ENCODE measurements around the gene CDC42BPG. TPM values are rescaled to one million over a fixed set of nuclear protein-coding genes. Genes with fewer than 3 reads are reported as not detected.

Gene CDC42BPG
- total RNA-seq, 1 experiment from 2014 or later = 24.9 TPM

GRCh38 chr11:64845129-64845775, 799 bp upstream of the CDC42BPG start:
- no peak for DNase-seq
- no peaks in the 10 kb centered on the region for H3K79me1 ChIP-seq (ENCODE audit: insufficient read depth, low read depth, low read length, poor library complexity, severe bottlenecking)
- no peak overlapping the region for H3K4ac ChIP-seq (ENCODE audit: low read depth, low read length)
- H2BK15ac ChIP-seq (ENCODE audit: low read depth, low read length) = no peak overlapping the region
- no peaks in the 10 kb centered on the region for H3K9me3 ChIP-seq (ENCODE audit: control insufficient read depth, low read depth, low read length)
- no peak overlapping the region for H3K23ac ChIP-seq (ENCODE audit: insufficient read length, low read depth, low read length)
- no peaks in the 10 kb centered on the region for H3K27me3 ChIP-seq (ENCODE audit: insufficient read depth, low read length)
- peaks cover 30 to 43% of the 10 kb centered on the region in 2 experiments for H3K4me1 Mint-ChIP-seq
- H3K9ac ChIP-seq (ENCODE audit: extremely low read depth, insufficient read length, low read length) = no peak overlapping the region
- H3K18ac ChIP-seq (ENCODE audit: insufficient read length, low read depth, low read length) = no peak overlapping the region
- no peak overlapping the region for H3K56ac ChIP-seq (ENCODE audit: insufficient read length, low read depth, low read length)
- peaks cover 2% of the 10 kb centered on the region for H3K27me3 Mint-ChIP-seq (ENCODE audit: low read depth)
- H3K36me3 Mint-ChIP-seq (ENCODE audit: insufficient read depth in 1 of 3, low read depth in 3 of 3) = peaks cover 0 to 3% (median 0%) of the 10 kb centered on the region in 3 experiments; a peak in 2 of 7 replicates
- H3T11ph ChIP-seq (ENCODE audit: low read length) = no peak overlapping the region
- no peak overlapping the region for H2AFZ ChIP-seq (ENCODE audit: low read length)
- H2BK5ac ChIP-seq (ENCODE audit: insufficient read length, low read length) = no peak overlapping the region
- no peak overlapping the region for H2BK20ac ChIP-seq (ENCODE audit: low read depth, low read length, poor library complexity, severe bottlenecking)
- no peak overlapping the region for H3K27ac ChIP-seq (ENCODE audit: insufficient read length, low read depth, low read length)
- peak overlapping the region in 2 of 3 experiments; percentile 53 to 94; a peak in 4 of 7 replicates for H3K27ac Mint-ChIP-seq
- H2AK5ac ChIP-seq (ENCODE audit: insufficient read length, low read length) = no peak overlapping the region
- no peaks in the 10 kb centered on the region; a peak in 2 of 5 replicates for H3K9me3 Mint-ChIP-seq
- no CpG with 5 or more reads among the region's 9 CpGs for WGBS (ENCODE audit: extremely low coverage, insufficient read length, low lambda C conversion rate)
- H4K5ac ChIP-seq (ENCODE audit: insufficient read length, low read depth, low read length) = no peak overlapping the region
- H3K4me3 Mint-ChIP-seq = peak overlapping the region; percentile 78 to 80
- H2BK12ac ChIP-seq (ENCODE audit: insufficient read length, low read depth, low read length) = no peak overlapping the region
- H3K4me1 ChIP-seq (ENCODE audit: insufficient read depth, low read length) = no peaks in the 10 kb centered on the region
- no peak overlapping the region for H2BK120ac ChIP-seq (ENCODE audit: low read depth, low read length, poor library complexity, severe bottlenecking)
- TF ChIP-seq CTCF (conservative IDR thresholded peaks at IDR 0.05) = no peak
- peaks cover 6% of the 10 kb centered on the region for H3K23me2 ChIP-seq (ENCODE audit: insufficient read length, low read depth, low read length, poor library complexity, severe bottlenecking)
- no peak overlapping the region for H3K14ac ChIP-seq (ENCODE audit: insufficient read depth, low read length)
- no peaks in the 10 kb centered on the region for H4K20me1 ChIP-seq (ENCODE audit: control insufficient read depth, insufficient read depth, insufficient read length)
- no peaks in the 10 kb centered on the region for H3K79me2 ChIP-seq (ENCODE audit: insufficient read depth, low read length)
- H4K91ac ChIP-seq (ENCODE audit: insufficient read length, low read depth, low read length) = no peak overlapping the region
- no peak overlapping the region for H4K8ac ChIP-seq (replicated peaks; ENCODE audit: insufficient read length, low read depth, low read length)
- H3K4me2 ChIP-seq (ENCODE audit: insufficient read depth, insufficient read length, low read length) = peak overlapping the region; percentile 9
